Endometrium (tissue), 2 donors: ENCODE results near the gene AGMO.

ENCODE experiments used
- FAIRE-seq: peaks from 2 replicates; lab custom pipeline; 2012; peaks lifted over from hg19 to GRCh38; lab: Jason Lieb, UNC
- donor health status: control.
- donor health status: control.

The AGMO gene

GRCh38 chr7:15561835-15562234, at the start of gene AGMO:
Gene AGMO, minus strand, starts transcription at chr7:15562015.
- no peak for FAIRE-seq

GRCh38 chr7:15610503-15610902, 48.7 kb upstream of the AGMO start:
- FAIRE-seq, result no peak

- no peak for FAIRE-seq
These were observed 47.5 kb upstream of the AGMO start for GRCh38 chr7:15609287-15609686.

GRCh38 chr7:15607529-15608210, 45.9 kb upstream of the AGMO start:
- no peak for FAIRE-seq

GRCh38 chr7:15606561-15606960, 44.7 kb upstream of the AGMO start:
- no peak for FAIRE-seq

GRCh38 chr7:15604166-15604565, 42.4 kb upstream of the AGMO start:
- no peak for FAIRE-seq

- FAIRE-seq, result no peak
These were observed 41.3 kb upstream of the AGMO start for GRCh38 chr7:15603124-15603523.

- FAIRE-seq, result no peak
These were observed 40.4 kb upstream of the AGMO start for GRCh38 chr7:15602236-15602635.

- FAIRE-seq, result no peak
These were observed 39.4 kb upstream of the AGMO start for GRCh38 chr7:15601175-15601574.

- FAIRE-seq, result no peak
These were observed 38.5 kb upstream of the AGMO start for GRCh38 chr7:15600298-15600697.

GRCh38 chr7:15594461-15594860, 32.6 kb upstream of the AGMO start:
- FAIRE-seq, result no peak

- FAIRE-seq, result no peak
These were observed 31.6 kb upstream of the AGMO start for GRCh38 chr7:15593382-15593781.

- no peak for FAIRE-seq
These were observed 24.5 kb upstream of the AGMO start for GRCh38 chr7:15586266-15586665.

GRCh38 chr7:15584575-15584974, 22.8 kb upstream of the AGMO start:
- FAIRE-seq, result no peak

GRCh38 chr7:15582773-15583172, 21.0 kb upstream of the AGMO start:
- no peak for FAIRE-seq

GRCh38 chr7:15581352-15581951, 19.6 kb upstream of the AGMO start:
- FAIRE-seq, result no peak

GRCh38 chr7:15580604-15581351, 19.0 kb upstream of the AGMO start:
- no peak for FAIRE-seq

GRCh38 chr7:15577600-15577999, 15.8 kb upstream of the AGMO start:
- FAIRE-seq, result no peak

- FAIRE-seq, result no peak
These were observed 9.6 kb upstream of the AGMO start for GRCh38 chr7:15571301-15571878.

- no peak for FAIRE-seq
These were observed 5.8 kb upstream of the AGMO start for GRCh38 chr7:15567652-15568051.

- FAIRE-seq, result no peak
These were observed 5.2 kb upstream of the AGMO start for GRCh38 chr7:15567036-15567435.

GRCh38 chr7:15566476-15566875, 4.7 kb upstream of the AGMO start:
- no peak for FAIRE-seq

GRCh38 chr7:15560968-15561367, 847 bp downstream of the AGMO start:
- no peak for FAIRE-seq
